ENCODE measurements around the gene SLC18A3.

GRCh38 chr10:49634069-49634660 is 24.1 kb downstream of the SLC18A3 start:
- TF ChIP-seq, protein P1, sequence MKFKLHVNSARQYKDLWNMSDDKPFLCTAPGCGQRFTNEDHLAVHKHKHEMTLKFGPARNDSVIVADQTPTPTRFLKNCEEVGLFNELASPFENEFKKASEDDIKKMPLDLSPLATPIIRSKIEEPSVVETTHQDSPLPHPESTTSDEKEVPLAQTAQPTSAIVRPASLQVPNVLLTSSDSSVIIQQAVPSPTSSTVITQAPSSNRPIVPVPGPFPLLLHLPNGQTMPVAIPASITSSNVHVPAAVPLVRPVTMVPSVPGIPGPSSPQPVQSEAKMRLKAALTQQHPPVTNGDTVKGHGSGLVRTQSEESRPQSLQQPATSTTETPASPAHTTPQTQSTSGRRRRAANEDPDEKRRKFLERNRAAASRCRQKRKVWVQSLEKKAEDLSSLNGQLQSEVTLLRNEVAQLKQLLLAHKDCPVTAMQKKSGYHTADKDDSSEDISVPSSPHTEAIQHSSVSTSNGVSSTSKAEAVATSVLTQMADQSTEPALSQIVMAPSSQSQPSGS (CRISPR knock-in tag; IDR thresholded peaks at IDR 0.05; ENCODE audit: borderline replicate concordance, low read depth): no peak
- TF ChIP-seq, protein P2, sequence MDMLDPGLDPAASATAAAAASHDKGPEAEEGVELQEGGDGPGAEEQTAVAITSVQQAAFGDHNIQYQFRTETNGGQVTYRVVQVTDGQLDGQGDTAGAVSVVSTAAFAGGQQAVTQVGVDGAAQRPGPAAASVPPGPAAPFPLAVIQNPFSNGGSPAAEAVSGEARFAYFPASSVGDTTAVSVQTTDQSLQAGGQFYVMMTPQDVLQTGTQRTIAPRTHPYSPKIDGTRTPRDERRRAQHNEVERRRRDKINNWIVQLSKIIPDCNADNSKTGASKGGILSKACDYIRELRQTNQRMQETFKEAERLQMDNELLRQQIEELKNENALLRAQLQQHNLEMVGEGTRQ (CRISPR knock-in tag; IDR thresholded peaks at IDR 0.05): no peak
- no peak for TF ChIP-seq ZBTB43 (CRISPR knock-in tag; IDR thresholded peaks at IDR 0.05)
- no peak for TF ChIP-seq CREM (CRISPR knock-in tag; IDR thresholded peaks at IDR 0.05)
- no peak for TF ChIP-seq MLX (CRISPR knock-in tag; IDR thresholded peaks at IDR 0.05)
- no peak for TF ChIP-seq FOXP1 (CRISPR knock-in tag; IDR thresholded peaks at IDR 0.05; ENCODE audit: borderline replicate concordance)
- TF ChIP-seq ZNF416 (CRISPR knock-in tag; IDR thresholded peaks at IDR 0.05): no peak

Data from WTC11 (cell line).